Peyer's patch (tissue), 4 donors: ENCODE data around the gene ARHGAP30.
"Not testable (repeated sequence)": the region's sequence is repeated elsewhere in the genome, so short reads cannot be mapped to it uniquely, and the experiment has no call there.

Experiments
- CTCF ChIP-seq, 6 experiments: fragments of 450-650 bp in 4 of 6; fragments of 200-600 bp in 2 of 6; sonication (generic) in 1 of 6; IDR thresholded peaks; one replicate each; pipeline ENCODE4 v1.5.1; 2017 to 2019; ENCODE audit warnings: antibody characterized with exemption in 6 of 6, mild to moderate bottlenecking in 3 of 6, moderate library complexity in 1 of 6
- POLR2A ChIP-seq, 2 donors: fragments of 450-650 bp; IDR thresholded peaks; one replicate each; pipeline ENCODE4 v1.5.1; 2017; ENCODE audit warnings: antibody characterized with exemption in 2 of 2, mild to moderate bottlenecking in 2 of 2, moderate library complexity in 2 of 2

- not testable (repeated sequence) for TF ChIP-seq POLR2A, CTCF (IDR thresholded peaks at IDR 0.05)
Measured at GRCh38 chr1:161063936-161064335, 5.8 kb downstream of the ARHGAP30 start.
